Measurements from ENCODE around the gene PPME1.

- no peak for TF ChIP-seq CTCF (IDR thresholded peaks at IDR 0.05)
- no peak for TF ChIP-seq ZFX (IDR thresholded peaks at IDR 0.05; ENCODE audit: borderline replicate concordance)
These were observed 78.4 kb downstream of the PPME1 start for GRCh38 chr11:74249496-74249895.
